ENCODE data around the gene TWF2. TPM values are rescaled to one million over a fixed set of nuclear protein-coding genes. Genes with fewer than 3 reads are reported as not detected.

Gene TWF2
- total and polyA plus RNA-seq, 2 of the 13 experiments (the other 11 are each of a cell fraction or from before 2014, with no cell fraction given) = 45.5 to 108 TPM

GRCh38 chr3:52208556-52208955 lies 30.4 kb downstream of the TWF2 start:
- BruUV-seq (replicated peaks) = no TSS peak
- POLR2A ChIA-PET = interaction anchor here (1.0 kb wide), 1 partner anchor 54 kb away, joined by 3 read pairs; the partner anchor contains the start of gene POC1A
- no peak for FAIRE-seq
- peak; percentile 78 for TF ChIP-seq ZNF629 (CRISPR knock-in tag; conservative IDR thresholded peaks at IDR 0.05)
- no peak for TF ChIP-seq NFYC (CRISPR knock-in tag; IDR thresholded peaks at IDR 0.05)
- peak; percentile 24; the same call in 1 of the 2 replicates for TF ChIP-seq KDM1A (CRISPR knock-in tag; IDR thresholded peaks at IDR 0.05)
- no peak for TF ChIP-seq MAFK (conservative IDR thresholded peaks at IDR 0.05 in 1 of 2, IDR thresholded peaks at IDR 0.05 in 1 of 2; ENCODE audit: low read length in 2 of 2)
- no peak for TF ChIP-seq ZNF230 (CRISPR knock-in tag; IDR thresholded peaks at IDR 0.05)
- TF ChIP-seq ZSCAN20 (CRISPR knock-in tag; IDR thresholded peaks at IDR 0.05; ENCODE audit: borderline replicate concordance) = no peak
- TF ChIP-seq ESRRA (CRISPR knock-in tag; IDR thresholded peaks at IDR 0.05; ENCODE audit: low read depth) = 0 out of 2 replicates have a peak, but pooled peaks have one; percentile 26
- intact Hi-C loops (cut with micrococcal nuclease; ENCODE audit: unreplicated experiment) = no loop called here
- in situ Hi-C loops (cut with HindIII; ENCODE audit: extremely low pct_ligation_motif_present, low pct_unique_long_range_greater_than_20kb) = no loop called here
- no peaks in the 10 kb centered on the region for H3K79me2 ChIP-seq (ENCODE audit: insufficient read depth, low read length)
- 70% methylated on average over 4 of the region's 4 CpGs for WGBS (ENCODE audit: low lambda C conversion rate)
- H4K20me1 ChIP-seq (ENCODE audit: insufficient read depth, low read length) = no peaks in the 10 kb centered on the region
- no peak for ATAC-seq
- no peak overlapping the region for H3K9ac ChIP-seq (ENCODE audit: insufficient read depth, low read depth, low read length)
- no peak overlapping the region for H3K4me2 ChIP-seq (ENCODE audit: low read depth, low read length)
- peak overlapping the region; percentile 41 for H3K27ac ChIP-seq (ENCODE audit: extremely low read length, insufficient read depth, low read length)
- H3K4me1 ChIP-seq (ENCODE audit: insufficient read depth, low read length) = peaks cover 58% of the 10 kb centered on the region
- H2AFZ ChIP-seq (ENCODE audit: low read length) = no peak overlapping the region
- no peak overlapping the region for H3K4me3 ChIP-seq (replicated peaks in 1 of 3; ENCODE audit: insufficient read depth in 1 of 3, low read depth in 2 of 3, low read length in 3 of 3)
- peaks cover 24 to 81% of the 10 kb centered on the region in 2 experiments for H3K36me3 ChIP-seq (replicated peaks in 1 of 2; ENCODE audit: control insufficient read depth in 1 of 2, insufficient read depth in 2 of 2, low read length in 2 of 2)
- no peak for DNase-seq (ENCODE audit: low spot score)
- CTCF ChIA-PET (ENCODE audit: low intra/inter-chr PET ratio, low total read pairs) = no interaction called here
- H3K9me3 ChIP-seq (ENCODE audit: low read length) = no peaks in the 10 kb centered on the region
- no peaks in the 10 kb centered on the region for H3K27me3 ChIP-seq (ENCODE audit: control insufficient read depth in 1 of 2, insufficient read depth in 2 of 2, low read length in 2 of 2)

GRCh38 chr3:52205727-52206372 lies 33.1 kb downstream of the TWF2 start:
- CTCF ChIA-PET (ENCODE audit: low intra/inter-chr PET ratio, low total read pairs) = no interaction called here
- no peaks in the 10 kb centered on the region for H3K9me3 ChIP-seq (ENCODE audit: low read length)
- POLR2A ChIA-PET = no interaction called here
- no peak overlapping the region for H3K27ac ChIP-seq (ENCODE audit: extremely low read length, insufficient read depth, low read length)
- H3K4me3 ChIP-seq (replicated peaks in 1 of 3; ENCODE audit: insufficient read depth in 1 of 3, low read depth in 2 of 3, low read length in 3 of 3) = no peak overlapping the region
- DNase-seq (ENCODE audit: low spot score) (no peak), FAIRE-seq (no peak), ATAC-seq (no peak)
- no peaks in the 10 kb centered on the region for H3K79me2 ChIP-seq (ENCODE audit: insufficient read depth, low read length)
- no peak overlapping the region for H3K4me2 ChIP-seq (ENCODE audit: low read depth, low read length)
- peaks cover 15 to 80% of the 10 kb centered on the region in 2 experiments for H3K36me3 ChIP-seq (replicated peaks in 1 of 2; ENCODE audit: control insufficient read depth in 1 of 2, insufficient read depth in 2 of 2, low read length in 2 of 2)
- H3K27me3 ChIP-seq (ENCODE audit: control insufficient read depth in 1 of 2, insufficient read depth in 2 of 2, low read length in 2 of 2) = no peaks in the 10 kb centered on the region
- no peak overlapping the region for H3K9ac ChIP-seq (ENCODE audit: insufficient read depth, low read depth, low read length)
- BruUV-seq (replicated peaks) = no TSS peak
- 91% methylated on average over 6 of the region's 6 CpGs for WGBS (ENCODE audit: low lambda C conversion rate)
- H3K4me1 ChIP-seq (ENCODE audit: insufficient read depth, low read length) = peaks cover 60% of the 10 kb centered on the region
- H4K20me1 ChIP-seq (ENCODE audit: insufficient read depth, low read length) = no peaks in the 10 kb centered on the region
- in situ Hi-C loops (cut with HindIII; ENCODE audit: extremely low pct_ligation_motif_present, low pct_unique_long_range_greater_than_20kb) (no loop called here), intact Hi-C loops (cut with micrococcal nuclease; ENCODE audit: unreplicated experiment) (no loop called here)
- no peak overlapping the region for H2AFZ ChIP-seq (ENCODE audit: low read length)
- TF ChIP-seq MAFF (IDR thresholded peaks at IDR 0.05; ENCODE audit: low read depth, low read length) = peak; percentile 73
- no peak for TF ChIP-seq ZNF138 (CRISPR knock-in tag; IDR thresholded peaks at IDR 0.05; ENCODE audit: low read depth)
- TF ChIP-seq MAFK (conservative IDR thresholded peaks at IDR 0.05 in 1 of 2, IDR thresholded peaks at IDR 0.05 in 1 of 2; ENCODE audit: low read length in 2 of 2) = peak; percentile 76 to 79
